T-helper 17 cell (primary cell): Measurements from ENCODE around the gene POU6F1. TPM values are rescaled to one million over a fixed set of nuclear protein-coding genes. Genes with fewer than 3 reads are reported as not detected.

Experiments used
- ATAC-seq: fragments of 150-1000 bp; cut with Tn5 transposase; 2 replicates; pipeline ENCODE4 v1.10.0; 2021; ENCODE audit warnings: mild to moderate bottlenecking, moderate library complexity
- DNase-seq, 3 donors: peaks; one replicate each; pipeline versions ENCODE4 v3.0.0 to v3.0.0-alpha.2; 2020 to 2021
- H3K9me3 ChIP-seq: one replicate; pipeline ENCODE4 v1.7.0; 2013; ENCODE audit warnings: low read length, mild to moderate bottlenecking; ENCODE audit not compliant: control insufficient read depth, poor library complexity, severe bottlenecking
- H3K27ac Mint-ChIP-seq: one replicate; pipeline ENCODE4 v1.8.0; 2022; ENCODE audit warnings: mild to moderate bottlenecking, moderate library complexity, mixed read lengths
- H3K27me3 Mint-ChIP-seq: one replicate; pipeline ENCODE4 v1.8.0; 2022; ENCODE audit warnings: mixed read lengths
- H3K36me3 Mint-ChIP-seq: one replicate; pipeline ENCODE4 v1.8.0; 2022; ENCODE audit warnings: low read depth, mixed read lengths
- H3K4me1 Mint-ChIP-seq: one replicate; pipeline ENCODE4 v1.8.0; 2022; ENCODE audit warnings: mild to moderate bottlenecking, mixed read lengths
- H3K4me3 Mint-ChIP-seq: one replicate; pipeline ENCODE4 v1.8.0; 2022; ENCODE audit warnings: mild to moderate bottlenecking, moderate library complexity, mixed read lengths
- total RNA-seq, 4 donors: library from RNA in 2 of 4; stranded (reverse) in 2 of 4; gene quantifications; one replicate each; pipeline ENCODE4 v1.2.3 and lab custom pipeline; 2022 to 2026

POU6F1 gene
- total RNA-seq, 2 donors from 2014 or later, result 22.5 to 32.8 TPM

DNA sequence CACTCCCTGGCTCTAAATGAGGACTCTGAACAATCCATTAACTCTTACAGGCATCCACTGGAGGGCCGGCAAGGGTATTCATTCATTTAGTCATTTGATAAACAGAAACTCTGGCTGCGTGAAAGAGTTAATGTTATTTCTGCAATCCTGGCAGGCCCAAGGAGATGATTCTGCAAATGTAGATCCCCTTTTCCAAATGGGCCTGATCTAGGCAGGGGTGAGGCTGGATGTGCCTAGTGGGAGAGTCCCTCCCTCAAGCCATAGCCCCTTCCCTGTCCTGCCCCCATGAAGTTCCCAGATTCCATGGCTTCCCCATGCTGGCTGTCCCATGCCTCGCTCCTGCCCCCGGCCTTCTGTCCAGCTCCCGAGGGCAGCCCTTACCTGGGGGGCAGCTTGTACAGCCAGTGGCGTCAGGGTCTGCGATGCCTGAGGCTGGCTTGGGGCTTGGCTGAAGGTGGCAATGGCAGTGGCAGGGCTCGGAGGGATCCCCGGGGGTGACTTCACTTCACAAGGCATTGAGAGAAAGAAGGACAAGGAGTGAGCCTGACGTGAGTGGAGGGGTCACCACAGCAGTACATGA lies 18.4 kb downstream of the POU6F1 start:
- H3K27ac Mint-ChIP-seq, result no peak overlapping the region

GRCh38 chr12:51198568-51199365 lies 19.1 kb downstream of the POU6F1 start:
- no peak overlapping the region for H3K27ac Mint-ChIP-seq

More for the DNA sequence above, 18.4 kb downstream of the POU6F1 start:
- no peaks in the 10 kb centered on the region for H3K27me3 Mint-ChIP-seq
- H3K4me3 Mint-ChIP-seq, result no peak overlapping the region
- ATAC-seq, result no peak
- no peaks in the 10 kb centered on the region for H3K36me3 Mint-ChIP-seq
- no peak for DNase-seq
- peaks cover 13% of the 10 kb centered on the region for H3K4me1 Mint-ChIP-seq
- H3K9me3 ChIP-seq, result no peaks in the 10 kb centered on the region

DNA sequence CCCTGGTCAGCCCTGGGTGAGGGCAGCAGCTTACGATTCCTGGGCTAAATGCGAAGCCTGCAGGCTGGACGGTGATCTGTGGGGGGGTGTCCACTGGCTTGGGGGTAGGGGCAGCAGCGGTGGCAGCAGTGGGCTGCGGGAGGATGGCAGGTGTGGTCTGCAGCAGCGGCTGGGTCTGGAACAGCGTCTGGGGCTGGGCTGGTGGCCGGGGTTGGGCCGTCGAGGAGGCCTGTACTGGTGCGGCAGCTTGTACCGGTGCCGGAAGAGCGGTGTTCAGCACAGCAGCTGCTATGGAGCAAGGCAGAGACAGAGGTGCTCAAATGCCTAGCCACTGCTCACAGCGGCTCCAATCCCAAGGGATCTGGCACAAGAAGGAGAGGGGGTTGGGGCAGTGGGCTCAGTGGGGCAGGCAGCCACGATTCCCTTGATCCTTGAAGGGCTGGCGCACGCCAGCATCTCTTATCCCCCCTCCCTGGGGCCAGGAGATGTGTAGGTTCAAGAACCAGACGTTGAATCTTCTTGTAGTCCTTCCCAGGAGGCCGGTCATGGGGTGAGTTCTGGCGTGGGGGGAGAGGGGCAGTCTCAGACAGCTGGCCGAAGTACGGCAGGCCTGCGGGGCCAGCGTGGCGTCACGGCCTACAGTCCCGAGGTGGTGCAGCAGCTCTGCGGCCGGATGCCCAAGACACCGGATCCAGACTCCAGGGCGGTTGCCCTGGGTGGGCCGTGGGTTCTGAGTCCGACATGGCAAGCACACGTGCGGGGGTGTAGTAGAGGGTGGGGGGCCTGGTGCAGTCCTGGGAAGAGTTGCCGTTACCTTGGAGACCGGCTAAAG lies 19.9 kb downstream of the POU6F1 start:
- DNase-seq (no peak), ATAC-seq (no peak)
- no peaks in the 10 kb centered on the region for H3K36me3 Mint-ChIP-seq
- H3K27me3 Mint-ChIP-seq, result no peaks in the 10 kb centered on the region
- H3K9me3 ChIP-seq, result no peaks in the 10 kb centered on the region
- H3K4me1 Mint-ChIP-seq, result peaks cover 6% of the 10 kb centered on the region
- H3K4me3 Mint-ChIP-seq, result no peak overlapping the region
- no peak overlapping the region for H3K27ac Mint-ChIP-seq

More at GRCh38 chr12:51198568-51199365, 19.1 kb downstream of the POU6F1 start:
- DNase-seq (no peak), ATAC-seq (no peak)
- Mint-ChIP-seq H3K4me1 (peaks cover 13% of the 10 kb centered on the region), H3K27me3 (no peaks in the 10 kb centered on the region), H3K4me3 (no peak overlapping the region), H3K36me3 (no peaks in the 10 kb centered on the region)
- H3K9me3 ChIP-seq, result no peaks in the 10 kb centered on the region

DNA sequence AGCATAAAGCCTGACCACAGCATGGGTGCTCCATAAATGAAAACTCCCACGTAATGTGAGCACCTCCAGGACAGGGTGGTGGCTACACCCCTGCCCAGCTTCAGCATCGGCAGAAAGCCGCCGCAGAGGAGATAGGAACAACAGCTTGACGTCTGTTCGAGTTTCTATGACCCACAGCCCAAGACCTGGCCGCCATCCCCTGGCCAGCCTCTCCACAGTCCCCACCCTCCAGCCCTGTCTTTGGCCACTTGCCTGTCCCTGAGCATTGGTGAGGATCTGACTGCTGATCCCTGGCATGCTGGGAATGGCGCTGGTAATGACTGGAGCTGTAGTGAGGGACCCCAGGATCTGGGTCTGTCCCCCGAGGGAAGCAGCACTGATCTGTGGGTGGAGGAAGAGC lies 21.3 kb downstream of the POU6F1 start:
- no peaks in the 10 kb centered on the region for H3K36me3 Mint-ChIP-seq
- ATAC-seq (no peak), DNase-seq (no peak)
- no peak overlapping the region for H3K4me3 Mint-ChIP-seq
- H3K4me1 Mint-ChIP-seq, result peaks cover 2% of the 10 kb centered on the region
- H3K27ac Mint-ChIP-seq, result no peak overlapping the region
- H3K9me3 ChIP-seq, result no peaks in the 10 kb centered on the region
- no peaks in the 10 kb centered on the region for H3K27me3 Mint-ChIP-seq

GRCh38 chr12:51195841-51196240 lies 22.0 kb downstream of the POU6F1 start:
- DNase-seq, result no peak
- no peak for ATAC-seq
- Mint-ChIP-seq H3K36me3 (no peaks in the 10 kb centered on the region), H3K27ac (no peak overlapping the region), H3K4me1 (peaks cover 2% of the 10 kb centered on the region), H3K4me3 (no peak overlapping the region), H3K27me3 (no peaks in the 10 kb centered on the region)
- no peaks in the 10 kb centered on the region for H3K9me3 ChIP-seq

GRCh38 chr12:51192284-51192671 lies 25.6 kb downstream of the POU6F1 start:
- Mint-ChIP-seq H3K36me3 (no peaks in the 10 kb centered on the region), H3K4me1 (peaks cover 2% of the 10 kb centered on the region), H3K27ac (no peak overlapping the region), H3K27me3 (no peaks in the 10 kb centered on the region), H3K4me3 (no peak overlapping the region)
- H3K9me3 ChIP-seq, result no peaks in the 10 kb centered on the region
- no peak for ATAC-seq
- no peak for DNase-seq

GRCh38 chr12:51191516-51192283 lies 26.2 kb downstream of the POU6F1 start:
- no peak overlapping the region for H3K4me3 Mint-ChIP-seq
- DNase-seq (no peak), ATAC-seq (no peak)
- H3K9me3 ChIP-seq, result no peaks in the 10 kb centered on the region
- peaks cover 2% of the 10 kb centered on the region for H3K4me1 Mint-ChIP-seq
- H3K27me3 Mint-ChIP-seq, result no peaks in the 10 kb centered on the region
- no peaks in the 10 kb centered on the region for H3K36me3 Mint-ChIP-seq
- no peak overlapping the region for H3K27ac Mint-ChIP-seq

DNA sequence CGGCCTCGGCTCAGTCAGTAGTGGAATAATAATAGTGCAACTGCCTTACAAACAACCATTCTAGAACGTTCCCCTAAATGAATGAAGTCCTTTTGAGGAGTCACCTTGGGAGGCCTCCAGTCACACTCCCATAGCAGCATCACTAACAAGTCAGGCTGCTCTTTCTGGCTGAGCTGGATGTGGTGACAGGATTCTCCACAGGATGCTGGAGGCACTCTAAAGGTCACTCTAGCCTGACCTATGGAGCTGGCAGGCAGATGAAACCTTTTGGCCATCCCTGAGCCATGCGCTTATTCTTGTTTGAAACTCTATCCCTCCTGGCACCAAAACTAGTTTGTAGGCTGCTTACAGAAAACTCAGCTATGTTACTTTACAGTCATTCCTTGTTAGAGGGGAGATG lies 27.0 kb downstream of the POU6F1 start:
- Mint-ChIP-seq H3K27me3 (no peaks in the 10 kb centered on the region), H3K4me1 (peaks cover 2% of the 10 kb centered on the region), H3K36me3 (no peaks in the 10 kb centered on the region), H3K27ac (no peak overlapping the region), H3K4me3 (no peak overlapping the region)
- H3K9me3 ChIP-seq, result no peaks in the 10 kb centered on the region
- ATAC-seq (no peak), DNase-seq (no peak)

- no peak overlapping the region for H3K4me3 Mint-ChIP-seq
- H3K9me3 ChIP-seq, result no peaks in the 10 kb centered on the region
- H3K27me3 Mint-ChIP-seq, result no peaks in the 10 kb centered on the region
- H3K27ac Mint-ChIP-seq, result no peak overlapping the region
- peaks cover 2% of the 10 kb centered on the region for H3K4me1 Mint-ChIP-seq
- no peaks in the 10 kb centered on the region for H3K36me3 Mint-ChIP-seq
- ATAC-seq (no peak), DNase-seq (no peak)
Measured at GRCh38 chr12:51189790-51190355, 28.0 kb downstream of the POU6F1 start.

GRCh38 chr12:51188359-51189051 lies 29.4 kb downstream of the POU6F1 start:
- H3K4me1 Mint-ChIP-seq, result peaks cover 2% of the 10 kb centered on the region
- H3K4me3 Mint-ChIP-seq, result no peak overlapping the region
- H3K36me3 Mint-ChIP-seq, result no peaks in the 10 kb centered on the region
- DNase-seq (no peak), ATAC-seq (no peak)
- H3K27ac Mint-ChIP-seq, result no peak overlapping the region
- H3K9me3 ChIP-seq, result no peaks in the 10 kb centered on the region
- H3K27me3 Mint-ChIP-seq, result no peaks in the 10 kb centered on the region

DNA sequence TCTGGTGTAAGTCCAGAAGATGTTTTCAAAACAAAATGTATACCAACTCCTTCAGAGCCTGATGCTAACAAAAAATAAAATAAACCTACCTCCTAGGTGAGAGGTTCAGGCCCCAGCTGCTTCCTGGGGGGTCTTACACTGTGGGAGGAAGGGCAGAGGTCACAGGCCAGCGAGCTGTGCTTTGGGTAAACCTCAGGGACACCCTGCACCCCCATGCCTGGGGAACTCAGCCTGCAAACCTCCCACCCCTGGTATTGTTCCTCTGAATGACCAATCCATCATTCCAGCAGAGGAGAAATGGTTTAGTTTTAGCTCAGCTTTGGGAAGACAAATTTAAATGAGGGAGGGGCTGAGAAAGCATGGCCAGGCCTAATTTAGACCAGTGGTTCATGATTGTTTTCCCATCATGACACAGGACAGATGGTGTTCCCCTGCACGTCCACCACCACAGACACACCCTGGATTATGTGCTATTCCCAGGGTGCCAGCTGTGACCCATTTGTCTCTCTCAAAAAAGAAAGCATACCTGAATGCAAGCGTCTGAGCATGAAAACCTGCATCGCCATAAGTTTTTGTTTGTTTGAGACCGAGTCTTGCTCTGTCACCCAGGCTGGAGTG lies 30.4 kb downstream of the POU6F1 start:
- Mint-ChIP-seq H3K27ac (no peak overlapping the region), H3K4me1 (peaks cover 2% of the 10 kb centered on the region), H3K4me3 (no peak overlapping the region), H3K36me3 (no peaks in the 10 kb centered on the region), H3K27me3 (no peaks in the 10 kb centered on the region)
- DNase-seq, result no peak
- no peak for ATAC-seq
- H3K9me3 ChIP-seq, result no peaks in the 10 kb centered on the region
